Mammary microvascular endothelial cell (primary cell): ENCODE measurements around the gene SLC10A3. TPM values are rescaled to one million over a fixed set of nuclear protein-coding genes. Genes with fewer than 3 reads are reported as not detected.

ENCODE experiments used
- total RNA-seq: library from RNA; depleted of rRNA; stranded (reverse); fragments of >200 nt; gene quantifications from 2 replicates; pipeline ENCODE4 v1.2.3, GENCODE V29; 2015

Gene SLC10A3, protein sequence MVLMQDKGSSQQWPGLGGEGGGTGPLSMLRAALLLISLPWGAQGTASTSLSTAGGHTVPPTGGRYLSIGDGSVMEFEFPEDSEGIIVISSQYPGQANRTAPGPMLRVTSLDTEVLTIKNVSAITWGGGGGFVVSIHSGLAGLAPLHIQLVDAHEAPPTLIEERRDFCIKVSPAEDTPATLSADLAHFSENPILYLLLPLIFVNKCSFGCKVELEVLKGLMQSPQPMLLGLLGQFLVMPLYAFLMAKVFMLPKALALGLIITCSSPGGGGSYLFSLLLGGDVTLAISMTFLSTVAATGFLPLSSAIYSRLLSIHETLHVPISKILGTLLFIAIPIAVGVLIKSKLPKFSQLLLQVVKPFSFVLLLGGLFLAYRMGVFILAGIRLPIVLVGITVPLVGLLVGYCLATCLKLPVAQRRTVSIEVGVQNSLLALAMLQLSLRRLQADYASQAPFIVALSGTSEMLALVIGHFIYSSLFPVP
- 35.6 and 40.2 TPM in 2 replicates for total RNA-seq

DNA sequence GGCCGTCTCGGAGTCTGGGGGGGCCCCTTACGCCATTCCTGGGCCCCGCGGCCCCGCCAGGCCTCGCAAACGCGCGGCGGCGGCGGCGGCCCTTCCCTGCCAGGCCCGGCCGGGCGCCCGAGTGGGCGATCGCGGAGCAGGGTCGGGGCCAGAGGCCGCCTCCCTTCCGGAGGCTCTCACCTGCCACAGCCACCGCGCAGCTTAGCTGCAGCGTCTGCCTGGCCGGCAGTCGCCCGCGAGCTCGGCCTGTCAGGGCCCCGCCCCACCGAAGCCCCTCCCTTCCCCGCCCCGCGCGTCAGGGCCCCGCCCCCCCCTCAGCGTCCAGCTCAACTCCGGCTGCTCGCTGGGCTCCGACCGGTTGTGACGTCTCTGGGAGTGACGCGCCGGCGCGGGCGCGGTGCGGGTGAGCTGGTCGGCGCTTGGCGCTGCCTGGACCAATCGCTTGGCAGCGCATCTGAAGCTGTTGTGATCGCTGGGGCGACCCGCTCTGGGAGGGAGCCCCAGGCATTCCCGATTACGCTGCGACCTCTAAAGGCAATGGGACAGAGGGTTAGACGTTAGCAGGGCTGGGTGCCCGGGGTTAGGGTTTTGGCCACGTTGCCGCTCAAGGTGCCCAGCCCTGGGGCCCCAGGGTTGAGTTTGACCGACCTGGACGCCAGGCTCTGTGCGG, at the start of gene SLC10A3:
Gene SLC10A3, minus strand, starts transcription at position 216 of the 670 bp plus-strand sequence. CDS start 1,689 bp downstream, outside the sequence.

DNA sequence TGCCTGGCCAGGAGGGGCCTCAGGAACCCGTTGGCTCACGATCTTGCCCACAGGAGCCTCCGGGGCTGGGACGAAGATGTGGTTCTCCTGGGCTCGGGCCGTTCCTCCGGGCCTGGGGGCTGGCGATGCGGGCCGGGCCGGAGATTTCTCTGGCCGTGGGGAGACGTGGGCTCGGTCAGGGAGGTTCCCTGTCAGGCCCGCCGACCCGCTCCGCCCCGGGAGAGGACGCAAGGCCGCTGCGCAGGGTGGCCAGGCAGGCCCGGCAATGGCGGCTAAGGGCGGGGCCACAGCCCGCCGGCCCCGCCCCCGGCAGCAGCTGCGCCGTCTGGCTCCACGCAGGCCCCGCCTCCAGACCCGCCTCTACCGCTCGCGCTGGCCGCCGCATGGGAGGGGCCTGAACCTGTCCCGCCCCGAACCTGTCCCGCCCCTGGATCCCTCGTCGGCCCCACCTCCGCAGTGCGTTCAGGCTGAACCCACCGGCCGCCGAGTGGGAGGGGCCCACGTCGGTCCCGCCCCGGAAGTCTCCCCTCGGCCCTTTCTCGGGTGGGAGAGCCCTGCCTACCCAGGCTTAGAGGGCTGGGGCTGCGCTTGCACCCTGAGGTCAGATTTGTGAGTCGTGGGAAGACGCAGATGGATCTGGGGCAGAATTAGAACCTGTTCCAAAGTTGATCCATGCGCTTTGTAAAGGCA, 25.7 kb upstream of the SLC10A3 start, which contains the start of gene FAM3A:
Gene FAM3A, minus strand, starts transcription at position 267 of the 690 bp plus-strand sequence. CDS start 460 bp downstream, outside the sequence.

DNA sequence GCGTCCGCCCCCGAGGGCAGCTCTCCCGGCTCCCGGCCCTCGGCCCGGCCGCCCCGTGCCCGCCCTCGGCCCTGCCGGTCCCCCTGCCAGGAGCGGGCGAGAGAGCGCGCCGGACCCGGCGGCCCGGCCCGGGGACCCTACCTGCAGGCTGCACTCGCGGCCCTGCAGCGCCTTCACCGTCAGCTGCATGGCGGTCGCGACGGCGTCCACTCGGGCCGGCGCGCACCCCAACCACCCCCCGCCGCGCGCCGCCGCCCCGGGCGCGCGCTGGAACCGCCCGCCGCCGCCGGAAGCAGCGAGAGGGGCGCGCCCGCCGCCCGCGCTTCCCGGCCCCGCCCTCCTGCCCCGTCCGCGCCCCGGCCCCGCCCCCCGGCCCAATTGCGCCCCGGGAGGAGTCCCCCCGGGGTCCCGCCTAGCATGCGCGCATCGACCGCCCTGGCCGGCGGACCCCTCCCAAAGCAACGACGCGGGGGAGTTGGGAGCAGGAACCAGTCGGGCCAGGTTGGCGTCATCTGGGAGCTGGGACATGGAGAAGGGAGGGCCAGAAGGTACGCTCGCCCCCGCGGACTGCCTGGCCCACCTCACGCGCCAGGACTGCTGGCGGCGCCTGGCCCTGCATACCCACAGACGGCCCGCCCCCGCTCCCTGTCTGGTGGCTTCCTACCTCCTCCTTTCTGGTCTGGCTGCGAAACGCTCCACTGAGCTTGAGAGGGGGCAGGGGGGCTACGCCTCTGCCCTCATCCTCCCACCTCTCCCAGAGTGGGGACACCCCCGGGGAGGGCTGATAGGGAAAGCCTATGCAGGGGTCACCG, 3.8 kb downstream of the SLC10A3 start, which contains the start of gene UBL4A:
Gene UBL4A, minus strand, starts transcription at position 220 of the 812 bp plus-strand sequence. Its CDS starts 31 bp downstream, at position 189.

DNA sequence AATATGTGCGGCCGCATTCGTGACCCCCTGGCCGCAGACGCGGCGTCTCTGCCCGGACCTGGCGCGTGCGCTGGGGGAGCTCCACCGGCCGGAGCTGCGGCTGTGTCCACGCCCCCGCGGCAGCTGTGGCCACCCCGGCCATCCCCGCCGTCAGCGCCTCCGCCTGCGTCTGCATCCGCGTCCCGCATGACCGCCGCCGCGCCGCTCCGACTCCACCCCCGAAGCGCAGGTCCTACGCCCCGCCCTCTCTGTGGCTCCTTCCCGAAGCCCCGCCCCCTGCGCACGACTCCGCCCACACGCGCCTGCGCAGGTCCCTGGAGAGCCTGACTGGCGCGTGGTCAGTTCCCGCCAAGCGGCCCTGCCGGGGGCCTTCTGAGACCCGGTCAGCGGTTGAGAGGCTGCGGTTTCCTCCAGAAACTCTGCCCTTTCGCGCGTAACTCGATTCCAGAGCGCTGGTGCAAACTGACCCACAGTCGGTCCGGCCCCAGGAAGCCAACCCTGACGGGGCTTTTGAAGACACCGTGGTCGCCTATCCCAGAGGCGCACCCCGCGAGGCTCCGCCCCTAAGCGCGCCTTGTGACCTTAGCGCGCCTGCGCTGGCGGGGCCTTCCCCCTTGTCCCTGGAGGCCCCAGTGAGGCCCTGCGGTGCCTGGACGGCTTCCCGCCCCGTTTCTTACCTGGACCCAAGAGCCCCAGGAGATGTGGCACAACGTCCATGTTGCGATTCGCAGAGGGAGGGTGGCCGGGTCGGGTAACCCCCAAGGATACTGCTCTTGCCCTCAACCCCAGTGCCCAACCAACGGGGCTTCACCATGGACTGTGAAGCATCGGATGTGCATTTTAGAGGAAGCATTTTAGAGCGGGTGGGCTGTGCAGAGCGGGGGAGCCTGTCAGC, 11.5 kb downstream of the SLC10A3 start, which contains the start of gene LAGE3:
Gene LAGE3, minus strand, starts transcription at position 554 of the 895 bp plus-strand sequence. Its CDS starts 366 bp downstream, at position 188.

DNA sequence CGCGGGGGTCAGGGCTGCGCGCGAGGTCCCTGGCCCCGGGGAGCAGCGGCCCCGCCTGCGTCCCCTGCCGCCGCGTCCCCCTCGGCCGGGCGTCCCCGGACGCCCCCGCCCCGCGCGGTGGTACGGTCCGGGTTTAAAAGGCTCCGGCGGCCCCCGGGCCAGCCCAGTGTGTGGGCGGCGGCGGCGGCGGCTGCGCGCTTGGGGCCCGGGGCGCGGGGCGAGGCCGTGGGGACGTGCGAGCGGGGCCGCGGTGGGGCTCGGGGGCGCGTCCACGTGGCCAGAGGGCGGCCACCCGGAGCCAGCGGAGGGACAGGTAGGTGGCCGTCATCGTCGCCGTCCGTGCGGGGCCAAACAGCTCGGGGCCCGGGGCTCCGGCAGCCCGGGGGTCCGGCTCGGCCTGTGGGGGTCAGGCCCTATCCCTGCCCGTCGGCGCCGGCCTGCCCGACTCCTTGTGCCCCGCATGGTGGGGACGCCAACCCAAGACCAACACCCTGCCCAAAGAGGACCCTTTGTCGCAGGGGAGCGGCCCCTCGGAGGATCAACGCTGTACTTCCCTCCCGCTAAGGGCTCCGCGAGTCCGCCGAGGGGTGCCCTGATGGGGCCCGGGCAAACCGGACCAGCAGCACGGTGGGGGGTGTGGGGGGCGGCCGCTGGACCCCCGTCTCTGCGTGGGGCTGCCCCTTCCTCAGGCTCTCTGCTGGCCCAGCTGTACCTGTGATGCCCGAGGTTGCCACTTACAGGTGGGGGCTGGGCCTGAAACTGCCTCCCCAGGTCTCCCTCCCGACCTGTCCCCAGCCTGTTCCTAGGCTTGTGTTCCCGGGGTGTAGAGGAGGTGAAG, 32.1 kb downstream of the SLC10A3 start, which contains the start of gene PLXNA3:
Gene PLXNA3, plus strand, starts transcription at position 166 of the 838 bp plus-strand sequence. CDS start 1,903 bp downstream, outside the sequence.

DNA sequence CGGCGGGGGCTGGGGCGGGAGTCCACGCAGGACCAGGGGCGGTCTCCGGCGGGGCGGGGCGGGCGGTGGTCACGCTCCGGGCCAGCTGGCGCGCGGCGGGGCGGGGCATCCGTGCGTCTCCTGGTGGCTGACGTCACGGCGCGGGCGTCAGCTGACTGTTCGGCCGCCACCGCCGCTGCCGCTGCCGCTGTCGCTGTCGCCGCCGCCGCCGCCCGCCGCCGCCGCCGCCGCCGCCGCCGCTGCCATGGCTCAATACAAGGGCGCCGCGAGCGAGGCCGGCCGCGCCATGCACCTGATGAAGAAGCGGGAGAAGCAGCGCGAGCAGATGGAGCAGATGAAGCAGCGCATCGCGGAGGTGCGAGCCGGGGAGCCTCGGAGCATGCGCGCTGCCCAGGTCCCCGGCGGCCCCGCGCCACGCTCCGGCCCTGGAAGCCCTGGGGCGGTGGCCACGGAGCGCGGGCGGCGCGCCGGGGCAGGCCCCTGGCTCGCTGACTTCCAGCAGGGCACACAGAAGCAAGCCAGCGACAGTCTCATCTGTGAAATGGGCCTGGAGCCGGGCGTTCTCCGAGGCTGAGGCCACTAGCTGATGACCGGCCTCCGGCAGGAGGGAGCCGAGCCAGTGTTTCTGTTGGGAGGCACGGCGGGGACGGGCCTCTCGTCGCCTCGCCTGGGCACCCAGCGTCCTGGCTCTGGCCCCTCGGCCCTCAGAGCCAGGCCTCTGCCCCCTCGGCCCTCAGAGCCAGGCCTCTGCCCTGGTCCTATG, 46.3 kb downstream of the SLC10A3 start, which contains the start of gene FAM50A:
Gene FAM50A, plus strand, starts transcription at position 150 of the 763 bp plus-strand sequence. Its CDS starts 95 bp downstream, at position 245.

Other genes with a start within 250 kb of the SLC10A3 start
- not detected in 2 replicates for gene OPN1MW3, start 233.0 kb downstream of the SLC10A3 start, total RNA-seq
- gene TEX28, start 195.5 kb downstream of the SLC10A3 start, total RNA-seq: not detected in 2 replicates
- 0.07 and 0.44 TPM in 2 replicates for gene TKTL1, start 194.8 kb downstream of the SLC10A3 start, total RNA-seq
- 1,675 and 1,864 TPM in 2 replicates for gene FLNA, start 116.0 kb downstream of the SLC10A3 start, total RNA-seq
- 61.8 and 75.8 TPM in 2 replicates for gene EMD, start 111.3 kb downstream of the SLC10A3 start, total RNA-seq
- gene RPL10, start 92.3 kb downstream of the SLC10A3 start, total RNA-seq: 5,610 and 5,786 TPM in 2 replicates
- 98.5 and 105 TPM in 2 replicates for gene DNASE1L1, start 81.4 kb downstream of the SLC10A3 start, total RNA-seq
- gene TAFAZZIN, start 79.1 kb downstream of the SLC10A3 start, total RNA-seq: 22.0 and 22.3 TPM in 2 replicates
- gene ATP6AP1, start 62.0 kb downstream of the SLC10A3 start, total RNA-seq: 69.8 and 73.5 TPM in 2 replicates
- gene GDI1, start 53.5 kb downstream of the SLC10A3 start, total RNA-seq: 67.5 and 88.0 TPM in 2 replicates
- 57.8 and 62.8 TPM in 2 replicates for gene FAM50A, start 46.5 kb downstream of the SLC10A3 start, total RNA-seq
- 4.5 and 4.9 TPM in 2 replicates for gene PLXNA3, start 32.3 kb downstream of the SLC10A3 start, total RNA-seq
- 39.2 and 46.4 TPM in 2 replicates for gene LAGE3, start 11.3 kb downstream of the SLC10A3 start, total RNA-seq
- gene UBL4A, start 4.0 kb downstream of the SLC10A3 start, total RNA-seq: 45.2 and 53.7 TPM in 2 replicates
- gene FAM3A, start 25.6 kb upstream of the SLC10A3 start, total RNA-seq: 26.4 and 27.4 TPM in 2 replicates
- 75.2 and 82.4 TPM in 2 replicates for gene G6PD, start 56.2 kb upstream of the SLC10A3 start, total RNA-seq
- gene IKBKG, start 57.0 kb upstream of the SLC10A3 start, total RNA-seq: 17.9 and 41.4 TPM in 2 replicates
- not detected in 2 replicates for gene CTAG1A, start 94.5 kb upstream of the SLC10A3 start, total RNA-seq
- gene CTAG1B, start 128.7 kb upstream of the SLC10A3 start, total RNA-seq: not detected in 2 replicates
- gene CTAG2, start 162.9 kb upstream of the SLC10A3 start, total RNA-seq: not detected in 2 replicates